Left ventricle myocardium inferior (tissue), 1 donor: ENCODE results near the gene ANTKMT. TPM values are rescaled to one million over a fixed set of nuclear protein-coding genes. Genes with fewer than 3 reads are reported as not detected.
"Not testable (repeated sequence)": the region's sequence is repeated elsewhere in the genome, so short reads cannot be mapped to it uniquely, and the experiment has no call there.

Source experiments
- DNase-seq: peaks from one replicate; pipeline ENCODE4 v3.0.0-alpha.2; 2020
- H3K27ac ChIP-seq: fragments of 200-600 bp; replicated peaks from 2 replicates; pipeline ENCODE4 v1.8.0; 2021
- H3K27me3 ChIP-seq: fragments of 200-600 bp; 2 replicates; pipeline ENCODE4 v1.8.0; 2021; ENCODE audit warnings: low read depth
- H3K36me3 ChIP-seq: fragments of 200-600 bp; 2 replicates; pipeline ENCODE4 v1.8.0; 2021
- H3K4me1 ChIP-seq: fragments of 200-600 bp; 2 replicates; pipeline ENCODE4 v1.8.0; 2021
- H3K4me3 ChIP-seq: fragments of 200-600 bp; 2 replicates; pipeline ENCODE4 v1.8.0; 2021; ENCODE audit warnings: mild to moderate bottlenecking, moderate library complexity
- H3K9me3 ChIP-seq: fragments of 200-600 bp; replicated peaks from 2 replicates; pipeline ENCODE4 v1.8.0; 2021
- intact Hi-C: fragments of 100-400 bp; cut with micrococcal nuclease; formaldehyde crosslinking; loops from one replicate; pipeline ENCODE4 v1.11.0; 2022
- total RNA-seq: library from RNA; stranded (reverse); fragmentation: NEBNext Ultra II Directional; extraction: Animal tissue kit (Norgen Biotek cat#: 25700); gene quantifications from one replicate; pipeline ENCODE4 v1.2.1, GENCODE V29; 2021
- TF ChIP-seq, protein P1 (sequence below): fragments of 200-600 bp; IDR thresholded peaks from 2 replicates; pipeline ENCODE4 v1.8.0; 2021; ENCODE audit warnings: antibody characterized with exemption, mild to moderate bottlenecking, borderline replicate concordance
- donor health status: DM: no; HTN: yes; CAD: no; lungs with severe emphysema.

ANTKMT gene
- total RNA-seq, 1 donor from 2014 or later, result 30.7 TPM

GRCh38 chr16:739560-740458, 18.9 kb downstream of the ANTKMT start:
- TF ChIP-seq, protein P1, sequence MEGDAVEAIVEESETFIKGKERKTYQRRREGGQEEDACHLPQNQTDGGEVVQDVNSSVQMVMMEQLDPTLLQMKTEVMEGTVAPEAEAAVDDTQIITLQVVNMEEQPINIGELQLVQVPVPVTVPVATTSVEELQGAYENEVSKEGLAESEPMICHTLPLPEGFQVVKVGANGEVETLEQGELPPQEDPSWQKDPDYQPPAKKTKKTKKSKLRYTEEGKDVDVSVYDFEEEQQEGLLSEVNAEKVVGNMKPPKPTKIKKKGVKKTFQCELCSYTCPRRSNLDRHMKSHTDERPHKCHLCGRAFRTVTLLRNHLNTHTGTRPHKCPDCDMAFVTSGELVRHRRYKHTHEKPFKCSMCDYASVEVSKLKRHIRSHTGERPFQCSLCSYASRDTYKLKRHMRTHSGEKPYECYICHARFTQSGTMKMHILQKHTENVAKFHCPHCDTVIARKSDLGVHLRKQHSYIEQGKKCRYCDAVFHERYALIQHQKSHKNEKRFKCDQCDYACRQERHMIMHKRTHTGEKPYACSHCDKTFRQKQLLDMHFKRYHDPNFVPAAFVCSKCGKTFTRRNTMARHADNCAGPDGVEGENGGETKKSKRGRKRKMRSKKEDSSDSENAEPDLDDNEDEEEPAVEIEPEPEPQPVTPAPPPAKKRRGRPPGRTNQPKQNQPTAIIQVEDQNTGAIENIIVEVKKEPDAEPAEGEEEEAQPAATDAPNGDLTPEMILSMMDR, result no peak
- intact Hi-C loops, result no loop called here
- Histone ChIP-seq H3K9me3 (no peaks in the 10 kb centered on the region), H3K27ac (peak overlapping the region; percentile 84), H3K4me1 (peaks cover 21% of the 10 kb centered on the region), H3K27me3 (peaks cover 30% of the 10 kb centered on the region), H3K4me3 (peak overlapping the region; percentile 100), H3K36me3 (peaks cover 40% of the 10 kb centered on the region)
- DNase-seq, result no peak

- intact Hi-C loops, result no loop called here
- peaks cover 36% of the 10 kb centered on the region for H3K27me3 ChIP-seq
- peaks cover 34% of the 10 kb centered on the region for H3K36me3 ChIP-seq
- no peaks in the 10 kb centered on the region for H3K9me3 ChIP-seq
- H3K4me1 ChIP-seq, result peaks cover 21% of the 10 kb centered on the region
- H3K27ac ChIP-seq, result peak overlapping the region; percentile 84
- H3K4me3 ChIP-seq, result peak overlapping the region; percentile 100
- DNase-seq, result no peak
- TF ChIP-seq, protein P1, result no peak
Measured at GRCh38 chr16:740459-740763, 19.5 kb downstream of the ANTKMT start.

DNA sequence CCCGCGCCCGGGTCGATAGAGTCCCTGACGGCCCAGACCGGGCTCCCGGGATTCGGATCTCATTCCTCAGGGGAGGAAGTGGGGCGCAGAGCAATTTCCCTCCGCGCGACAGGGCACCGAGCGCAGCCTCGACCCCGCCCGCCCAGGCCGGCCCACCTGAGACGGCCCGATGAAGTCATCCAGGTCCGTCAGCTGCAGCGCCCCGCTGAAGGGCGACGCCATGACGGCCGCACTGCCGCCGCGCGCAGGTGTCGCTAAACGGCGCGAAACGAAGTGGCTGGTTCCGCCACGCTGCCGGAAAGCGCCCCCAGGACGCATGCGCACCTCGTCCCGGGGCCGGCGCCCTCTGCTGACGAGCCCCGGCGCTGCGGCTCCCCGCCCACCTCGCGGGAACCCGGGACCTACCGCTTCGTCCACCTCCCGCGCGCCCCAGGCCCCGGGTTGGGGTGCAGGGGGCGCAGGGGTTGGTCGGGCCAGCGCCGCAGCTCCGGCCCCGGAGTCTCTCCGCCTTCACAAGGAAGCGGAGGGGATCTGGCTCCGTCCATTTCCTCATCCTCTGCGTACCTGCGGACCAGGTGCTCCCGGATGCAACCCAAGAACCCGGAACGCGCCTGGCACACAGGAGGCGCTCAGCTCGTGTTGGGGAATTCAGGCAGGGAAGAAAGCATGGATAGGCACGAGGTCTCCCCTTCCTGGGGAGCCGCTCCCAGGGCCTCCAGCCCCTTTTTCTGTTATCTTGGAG, 20.0 kb downstream of the ANTKMT start, which contains the start of gene CIAO3:
CIAO3 (minus strand) TSS at position 234 of the 742 bp plus-strand sequence; CDS start at position 222, 12 bp downstream.
- Histone ChIP-seq H3K4me1 (peaks cover 21% of the 10 kb centered on the region), H3K4me3 (peak within 1 kb of the TSS; percentile 100), H3K27me3 (peaks cover 40% of the 10 kb centered on the region), H3K36me3 (peaks cover 28% of the 10 kb centered on the region), H3K27ac (peak within 1 kb of the TSS; percentile 84), H3K9me3 (no peaks in the 10 kb centered on the region)
- intact Hi-C loops, result no loop called here
- TF ChIP-seq, protein P1, result peak; percentile 96
- peak; percentile 89 for DNase-seq

DNA sequence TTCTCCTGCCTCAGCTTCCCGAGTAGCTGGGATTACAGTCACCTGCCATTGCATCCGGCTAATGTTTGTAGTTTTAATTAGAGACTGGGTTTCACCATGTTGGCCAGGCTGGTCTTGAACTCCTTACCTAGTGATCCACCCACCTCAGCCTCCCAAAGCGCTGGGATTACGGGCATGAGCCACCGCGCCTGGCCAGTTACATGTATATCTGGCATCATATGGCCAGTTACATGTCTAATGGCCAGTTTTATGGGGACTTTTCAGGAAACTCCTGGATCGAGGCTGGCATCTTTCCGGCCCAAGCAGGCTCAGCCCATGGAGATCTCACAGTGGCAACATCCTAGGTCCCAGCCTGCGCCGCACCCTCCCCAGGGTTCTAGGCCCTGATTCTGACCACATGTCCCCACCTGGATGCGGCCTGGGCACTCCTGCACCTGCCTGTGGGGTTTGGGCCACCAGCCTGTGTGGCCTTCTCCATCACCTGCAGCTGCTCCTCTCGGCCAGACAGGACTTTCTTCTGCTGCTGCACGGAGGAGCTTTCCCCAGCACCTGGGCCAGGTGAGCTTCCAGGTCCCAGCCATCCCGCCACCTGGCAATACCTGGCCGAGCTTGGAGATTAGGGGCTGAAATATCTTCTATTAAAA, 21.2 kb downstream of the ANTKMT start:
- no peak for DNase-seq
- peaks cover 21% of the 10 kb centered on the region for H3K4me1 ChIP-seq
- H3K36me3 ChIP-seq, result peaks cover 17% of the 10 kb centered on the region
- H3K27me3 ChIP-seq, result peaks cover 40% of the 10 kb centered on the region
- H3K9me3 ChIP-seq, result no peaks in the 10 kb centered on the region
- TF ChIP-seq, protein P1, result no peak
- no peak overlapping the region for H3K27ac ChIP-seq
- H3K4me3 ChIP-seq, result no peak overlapping the region
- intact Hi-C loops, result no loop called here

DNA sequence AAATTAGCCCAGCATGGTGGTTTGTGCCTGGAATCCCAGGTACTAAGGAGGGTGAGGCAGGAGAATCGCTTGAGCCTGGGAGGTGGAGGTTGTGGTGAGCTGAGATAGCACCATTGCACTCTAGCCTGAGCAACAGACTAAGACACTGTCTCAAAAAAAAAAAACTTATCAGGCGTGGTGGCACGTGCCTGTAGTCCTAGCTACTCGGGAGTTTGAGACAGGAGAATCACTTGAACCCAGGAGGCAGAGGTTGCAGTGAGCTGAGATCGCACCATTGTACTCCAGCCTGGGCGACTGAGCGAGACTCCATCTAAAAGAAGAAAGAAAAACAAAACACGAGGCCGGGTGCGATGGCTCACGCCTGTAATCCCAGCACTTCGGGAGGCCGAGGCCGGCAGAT, 21.9 kb downstream of the ANTKMT start:
- Histone ChIP-seq H3K4me1 (peaks cover 21% of the 10 kb centered on the region), H3K27me3 (peaks cover 40% of the 10 kb centered on the region)
- H3K27ac ChIP-seq, H3K36me3 ChIP-seq, intact Hi-C loops, DNase-seq, H3K9me3 ChIP-seq, H3K4me3 ChIP-seq: not testable (repeated sequence)
